Muscle of leg (tissue), 11 donors: ENCODE data around the gene INF2. TPM values are rescaled to one million over a fixed set of nuclear protein-coding genes. Genes with fewer than 3 reads are reported as not detected.

ENCODE experiments used
- DNase-seq: peaks from one replicate; pipeline ENCODE4 v3.0.0; 2013
- H3K27ac ChIP-seq: one replicate; pipeline ENCODE4 v1.5.1; 2013; ENCODE audit warnings: mild to moderate bottlenecking, low read length, control low read depth
- H3K27me3 ChIP-seq: one replicate; pipeline ENCODE4 v1.6.1; 2013; ENCODE audit warnings: low read length; ENCODE audit not compliant: control insufficient read depth, insufficient read depth
- H3K36me3 ChIP-seq: one replicate; pipeline ENCODE4 v1.6.1; 2013; ENCODE audit warnings: low read length; ENCODE audit not compliant: control insufficient read depth, insufficient read depth
- H3K4me1 ChIP-seq: one replicate; pipeline ENCODE4 v1.6.1; 2013; ENCODE audit warnings: low read length; ENCODE audit not compliant: control insufficient read depth, insufficient read depth
- H3K4me3 ChIP-seq: one replicate; pipeline ENCODE4 v1.5.1; 2013; ENCODE audit warnings: low read length, control low read depth
- H3K9me3 ChIP-seq: replicated peaks from 2 replicates; pipeline ENCODE4 v1.6.1; 2013; ENCODE audit warnings: low read depth, low read length; ENCODE audit not compliant: control insufficient read depth
- WGBS: methylation state at CpG from one replicate; pipeline ENCODE4 v1.1.5; 2013; ENCODE audit warnings: missing lambda C conversion rate; ENCODE audit not compliant: insufficient coverage; 5-methylcytosine and 5-hydroxymethylcytosine counted together
- polyA plus RNA-seq, 8 donors: library from polyadenylated mRNA; unstranded; fragments of 120-200 nt; gene quantifications; one replicate each; pipeline versions ENCODE4 v1.2.1 to v1.2.3, GENCODE V29; 2013; ENCODE audit warnings: inconsistent platforms in 1 of 8, low replicate concordance in 1 of 8; ENCODE audit not compliant: insufficient read length in 8 of 8, insufficient read depth in 1 of 8
- total RNA-seq: library from RNA; stranded (reverse); fragments of 120-200 nt; gene quantifications from one replicate; pipeline ENCODE4 v1.2.4, GENCODE V29; 2013

INF2 gene
- total and polyA plus RNA-seq, 9 donors = 31.1 to 63.8 (median 48.5) TPM

GRCh38 chr14:104687601-104688504 lies 1.6 kb upstream of the INF2 start:
- Histone ChIP-seq H3K36me3 (peaks cover 5% of the 10 kb centered on the region), H3K27me3 (no peaks in the 10 kb centered on the region), H3K4me1 (peaks cover 61% of the 10 kb centered on the region), H3K27ac (peak overlapping the region; percentile 92), H3K9me3 (peaks cover 3% of the 10 kb centered on the region), H3K4me3 (no peak overlapping the region)
- peak; percentile 88 for DNase-seq
- WGBS = 28% methylated on average over 27 of the region's 31 CpGs

- H3K36me3 ChIP-seq = peaks cover 5% of the 10 kb centered on the region
- peaks cover 3% of the 10 kb centered on the region for H3K9me3 ChIP-seq
- no peak for DNase-seq
- peaks cover 64% of the 10 kb centered on the region for H3K4me1 ChIP-seq
- H3K4me3 ChIP-seq = peak overlapping the region; percentile 47
- peak overlapping the region; percentile 92 for H3K27ac ChIP-seq
- H3K27me3 ChIP-seq = no peaks in the 10 kb centered on the region
- 25% methylated on average over 22 of the region's 24 CpGs for WGBS
Measured at GRCh38 chr14:104688505-104689108, 811 bp upstream of the INF2 start.

DNA sequence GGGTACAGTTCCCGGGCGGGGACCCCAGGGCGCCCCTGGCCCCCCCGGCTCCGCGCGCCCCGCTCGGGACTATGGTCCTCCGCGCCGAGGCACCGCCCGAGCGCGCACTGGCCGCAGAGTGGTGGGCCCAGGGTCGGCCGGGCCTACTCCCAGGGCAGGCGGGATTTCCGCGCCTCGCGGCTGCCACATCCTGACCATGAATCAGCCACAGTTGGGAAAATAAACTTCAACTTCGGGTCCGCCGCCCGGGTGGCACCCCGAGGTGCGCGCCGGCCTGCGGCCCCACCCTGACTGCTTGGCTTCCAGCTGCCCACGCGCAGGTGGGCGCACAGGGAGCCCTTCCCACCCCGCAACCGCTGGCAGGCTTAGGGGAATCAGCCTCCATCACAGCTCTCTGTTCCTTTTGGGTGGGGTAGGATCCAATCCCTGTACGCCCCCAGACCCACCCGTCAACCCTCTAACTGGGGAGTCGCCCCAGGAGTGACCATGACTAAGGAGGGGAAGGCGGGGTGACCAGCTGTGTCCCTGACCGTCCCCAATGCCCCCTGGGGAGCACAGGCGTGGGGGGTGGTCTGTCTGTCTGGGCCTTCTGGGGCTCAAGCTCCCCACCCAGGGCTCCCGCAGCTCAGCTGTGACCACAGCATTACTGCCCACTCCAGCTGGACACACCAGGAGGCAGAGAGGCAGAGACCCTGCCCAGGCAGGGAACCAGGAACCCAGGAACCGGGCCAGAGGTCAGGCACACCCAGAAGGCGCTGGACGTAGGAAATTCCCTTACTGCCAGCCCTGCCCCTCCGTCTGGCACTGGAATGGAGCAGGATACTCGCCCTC lies 678 bp downstream of the INF2 start:
- WGBS = 4% methylated on average over 43 of the region's 50 CpGs

GRCh38 chr14:104690861-104691455 lies 1.5 kb downstream of the INF2 start:
- no peak overlapping the region for H3K27ac ChIP-seq
- H3K9me3 ChIP-seq = no peaks in the 10 kb centered on the region
- H3K36me3 ChIP-seq = peaks cover 6% of the 10 kb centered on the region
- H3K27me3 ChIP-seq = no peaks in the 10 kb centered on the region
- WGBS = 70% methylated on average over 13 of the region's 16 CpGs
- H3K4me3 ChIP-seq = peak overlapping the region; percentile 64
- no peak for DNase-seq
- H3K4me1 ChIP-seq = peaks cover 87% of the 10 kb centered on the region

More for the DNA sequence above, 678 bp downstream of the INF2 start:
- H3K36me3 ChIP-seq = peaks cover 5% of the 10 kb centered on the region
- H3K27me3 ChIP-seq = no peaks in the 10 kb centered on the region
- H3K4me3 ChIP-seq = peak overlapping the region; percentile 64
- H3K4me1 ChIP-seq = peaks cover 79% of the 10 kb centered on the region
- no peak for DNase-seq
- H3K27ac ChIP-seq = peak overlapping the region; percentile 51
- H3K9me3 ChIP-seq = no peaks in the 10 kb centered on the region

DNA sequence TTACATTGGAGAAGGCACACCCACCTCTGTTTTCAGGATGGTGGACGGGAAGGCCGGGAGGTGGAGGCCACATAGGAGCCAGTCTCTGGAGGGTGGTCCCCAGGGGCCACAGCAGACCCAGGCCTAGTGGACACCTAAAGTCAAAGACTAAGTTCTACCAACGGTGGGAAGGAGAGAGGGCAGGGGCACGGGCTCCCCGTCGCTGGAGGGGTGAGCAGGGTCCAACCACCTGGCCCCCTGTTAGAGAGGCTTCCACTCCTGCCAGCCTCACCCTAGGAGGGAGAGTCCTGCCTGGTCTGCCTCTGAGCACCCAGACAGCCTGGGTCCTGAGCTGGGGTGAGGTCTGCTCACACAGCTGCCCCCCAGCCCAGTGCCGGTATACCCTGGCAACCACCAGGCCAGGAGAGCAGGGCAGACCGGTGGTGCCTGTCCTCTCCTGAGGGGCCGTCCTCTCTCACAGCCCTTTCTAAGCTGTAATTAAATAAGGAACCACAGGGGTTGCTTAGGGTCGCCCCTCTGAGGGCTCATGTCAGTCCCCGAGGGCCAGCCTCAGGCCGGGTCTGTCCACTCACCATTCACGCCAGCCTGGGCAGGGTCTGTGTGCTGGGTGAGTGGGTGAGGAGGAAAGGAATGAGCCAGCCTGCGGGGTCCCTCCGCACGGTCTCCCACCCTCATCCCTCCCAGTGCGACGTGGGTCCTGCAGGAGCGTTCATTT lies 2.3 kb downstream of the INF2 start:
- Histone ChIP-seq H3K27me3 (no peaks in the 10 kb centered on the region), H3K36me3 (peaks cover 12% of the 10 kb centered on the region), H3K9me3 (no peaks in the 10 kb centered on the region), H3K4me1 (peaks cover 95% of the 10 kb centered on the region), H3K4me3 (no peak overlapping the region), H3K27ac (no peak overlapping the region)
- DNase-seq = no peak
- 75% methylated on average over 3 of the region's 19 CpGs for WGBS

DNA sequence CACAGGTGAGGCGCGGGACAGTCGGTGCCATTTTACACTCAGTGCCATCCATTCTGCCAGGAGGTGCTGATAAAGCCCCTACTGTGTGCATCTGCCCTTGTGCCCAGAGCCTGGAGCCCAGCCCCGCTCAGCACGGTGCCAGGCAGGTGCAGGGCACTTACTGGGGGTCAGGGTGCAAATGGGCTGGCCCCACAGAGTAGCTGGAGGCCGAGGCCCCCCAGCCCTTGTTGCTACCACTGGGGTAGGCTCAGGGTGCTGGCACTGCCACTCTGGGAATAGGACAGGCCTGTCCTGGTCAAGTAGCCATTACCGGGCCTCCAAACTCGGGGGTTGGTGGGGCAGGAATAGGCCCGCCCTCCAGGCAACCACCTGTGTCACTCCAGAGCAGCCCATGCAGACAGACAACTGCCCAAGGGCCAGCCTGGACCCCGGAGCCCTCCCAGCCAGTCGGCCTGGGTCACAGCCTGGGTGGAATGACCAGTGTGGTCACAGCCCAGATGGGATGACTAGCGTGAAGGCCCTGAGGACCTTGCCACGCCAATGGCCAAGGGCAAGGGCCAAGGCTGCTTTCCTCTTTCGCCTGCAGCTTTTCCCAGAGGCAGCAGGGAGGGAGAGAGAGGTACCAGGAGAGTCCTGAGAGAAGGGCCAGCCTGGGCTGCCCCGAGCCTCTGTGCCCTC lies 3.0 kb downstream of the INF2 start:
- H3K4me3 ChIP-seq = no peak overlapping the region
- DNase-seq = no peak
- peaks cover 12% of the 10 kb centered on the region for H3K36me3 ChIP-seq
- H3K27ac ChIP-seq = no peak overlapping the region
- peaks cover 95% of the 10 kb centered on the region for H3K4me1 ChIP-seq
- no peaks in the 10 kb centered on the region for H3K27me3 ChIP-seq
- no peaks in the 10 kb centered on the region for H3K9me3 ChIP-seq
- 88% methylated on average over 12 of the region's 15 CpGs for WGBS

DNA sequence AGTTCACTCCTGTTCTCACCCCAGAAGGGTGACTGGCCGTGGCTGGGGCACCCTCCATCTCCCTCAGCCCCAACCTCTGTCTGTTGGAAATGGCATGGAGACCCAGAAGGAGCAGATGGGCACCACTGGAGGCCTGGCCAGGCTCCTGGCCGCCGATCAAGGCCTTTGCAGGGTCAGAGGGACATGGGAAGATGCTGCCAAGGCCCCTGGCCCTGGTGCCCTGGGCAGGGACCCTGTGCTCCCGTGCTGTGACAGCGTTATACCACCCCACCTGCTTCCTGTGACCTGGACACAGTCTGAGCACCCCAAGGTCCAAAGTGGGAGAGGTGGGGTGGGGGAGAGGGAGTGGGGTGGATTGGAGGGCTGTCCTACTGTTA lies 3.5 kb downstream of the INF2 start:
- H3K9me3 ChIP-seq = no peaks in the 10 kb centered on the region
- H3K4me3 ChIP-seq = no peak overlapping the region
- DNase-seq = no peak
- H3K4me1 ChIP-seq = peaks cover 95% of the 10 kb centered on the region
- no peaks in the 10 kb centered on the region for H3K27me3 ChIP-seq
- H3K36me3 ChIP-seq = peaks cover 12% of the 10 kb centered on the region
- 100% methylated on average over 2 of the region's 5 CpGs for WGBS
- no peak overlapping the region for H3K27ac ChIP-seq

DNA sequence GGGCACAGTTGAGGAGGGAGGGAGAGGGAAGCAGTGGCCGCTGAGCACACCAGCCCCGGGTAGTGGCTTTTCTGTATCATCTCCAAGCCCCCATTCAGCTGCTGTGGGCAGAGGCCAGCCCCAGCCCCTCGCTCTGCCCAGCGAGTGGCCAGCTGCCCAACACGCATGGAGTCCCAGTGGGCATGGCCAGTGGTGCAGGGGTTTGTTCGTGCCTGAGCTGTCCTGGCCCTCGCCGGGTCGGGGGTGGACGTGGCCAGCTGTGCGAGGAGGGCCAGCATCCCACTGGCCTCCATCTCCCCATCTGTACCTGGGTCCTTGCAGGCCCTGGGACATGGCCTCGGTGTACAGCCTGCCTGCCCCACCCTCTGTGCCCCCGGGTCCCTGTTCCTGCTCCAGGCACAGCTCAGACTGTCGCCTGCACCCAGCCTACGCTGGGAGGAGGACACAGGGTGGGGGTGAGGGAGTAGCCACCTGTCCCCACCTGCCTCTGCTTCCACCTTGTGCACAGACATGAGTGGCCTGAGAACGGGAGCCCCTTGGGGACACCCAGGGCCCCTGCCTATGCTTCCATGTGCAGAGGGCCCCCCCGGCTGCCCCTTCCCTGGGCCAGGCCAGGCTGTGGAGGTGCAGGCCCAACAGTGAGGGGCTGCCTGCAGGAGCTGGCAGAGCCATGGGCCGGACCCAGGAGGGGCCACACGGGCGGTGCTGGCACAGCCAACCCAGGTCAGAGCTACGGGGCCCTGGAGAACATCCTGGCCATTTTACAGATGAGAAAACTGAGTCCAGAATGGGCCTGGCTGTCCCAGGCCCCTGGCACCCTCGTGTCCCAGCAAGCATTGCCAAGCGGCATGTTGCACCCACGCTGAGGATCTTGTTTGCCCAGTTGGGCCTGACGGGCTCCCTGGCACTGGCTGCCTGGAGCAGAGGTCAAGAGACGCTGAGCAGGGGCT lies 4.3 kb downstream of the INF2 start:
- peaks cover 12% of the 10 kb centered on the region for H3K36me3 ChIP-seq
- peaks cover 95% of the 10 kb centered on the region for H3K4me1 ChIP-seq
- DNase-seq = no peak
- peak overlapping the region; percentile 35 for H3K27ac ChIP-seq
- WGBS = 85% methylated on average over 21 of the region's 26 CpGs
- H3K27me3 ChIP-seq = no peaks in the 10 kb centered on the region
- H3K4me3 ChIP-seq = no peak overlapping the region
- no peaks in the 10 kb centered on the region for H3K9me3 ChIP-seq
